AG08395 (cell line): Measurements from ENCODE around the gene NDUFS7.

ENCODE experiments used
- DNase-seq: peaks from one replicate; pipeline ENCODE4 v3.0.0; 2012; ENCODE audit warnings: mixed read lengths, low spot score

The NDUFS7 gene

GRCh38 chr19:1384478-1385110, 887 bp downstream of the NDUFS7 start:
- no peak for DNase-seq

DNA sequence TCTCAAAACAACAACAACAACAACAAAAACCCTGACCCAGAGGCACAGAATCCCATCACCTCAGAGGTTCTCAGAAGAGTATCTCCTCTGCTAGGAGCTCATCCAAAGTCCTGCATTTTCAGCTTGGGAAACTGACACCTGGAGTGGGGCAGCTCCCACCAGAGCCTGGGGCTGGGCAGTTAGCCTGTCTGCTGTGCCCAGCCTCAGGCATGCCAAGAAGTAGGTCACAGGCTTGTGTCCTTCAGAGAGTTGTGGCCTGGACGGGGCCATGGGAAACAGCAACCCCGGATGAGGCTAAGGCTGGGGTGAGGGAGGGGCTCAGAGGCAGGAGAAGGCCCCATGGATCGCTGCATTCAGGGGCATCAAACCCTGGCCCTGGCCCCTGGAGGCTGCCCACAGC, 2.1 kb downstream of the NDUFS7 start:
- DNase-seq = no peak

DNA sequence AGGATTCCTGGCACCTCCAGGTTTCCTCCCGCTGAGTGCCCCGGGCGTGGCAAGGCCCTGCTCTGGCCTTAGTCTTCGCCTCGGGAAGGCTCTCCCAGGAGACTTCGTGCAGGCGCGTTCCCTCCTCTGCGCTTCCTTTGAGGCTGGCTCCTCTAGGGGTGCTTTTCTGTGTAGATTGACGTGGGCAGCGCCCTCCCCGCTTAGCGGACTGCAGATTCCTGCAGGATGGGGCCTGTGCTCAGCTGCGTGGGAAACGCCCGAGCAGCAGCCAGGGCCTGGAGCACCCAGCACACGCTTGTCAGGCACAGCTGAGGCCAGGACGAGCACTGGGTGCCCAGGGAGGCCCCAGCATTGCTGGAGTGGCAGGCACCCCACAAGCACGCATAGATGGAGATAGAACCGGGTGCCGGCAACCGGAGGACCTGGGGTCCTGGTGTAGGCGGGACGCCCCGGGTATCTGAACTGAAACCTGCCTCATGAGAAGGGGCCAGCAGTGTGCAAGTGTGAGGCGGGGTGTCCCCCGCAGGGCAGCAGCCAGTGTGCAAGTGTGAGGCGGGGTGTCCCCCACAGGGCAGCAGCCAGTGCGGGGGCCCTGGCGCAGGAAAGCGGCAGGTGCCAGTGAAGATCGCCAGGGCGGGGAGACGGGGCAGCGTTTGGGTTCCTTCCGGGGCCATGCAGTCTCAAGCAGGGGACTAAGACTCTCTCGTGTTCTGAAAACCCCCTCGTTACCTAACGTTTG, 3.4 kb downstream of the NDUFS7 start:
- DNase-seq = no peak

DNA sequence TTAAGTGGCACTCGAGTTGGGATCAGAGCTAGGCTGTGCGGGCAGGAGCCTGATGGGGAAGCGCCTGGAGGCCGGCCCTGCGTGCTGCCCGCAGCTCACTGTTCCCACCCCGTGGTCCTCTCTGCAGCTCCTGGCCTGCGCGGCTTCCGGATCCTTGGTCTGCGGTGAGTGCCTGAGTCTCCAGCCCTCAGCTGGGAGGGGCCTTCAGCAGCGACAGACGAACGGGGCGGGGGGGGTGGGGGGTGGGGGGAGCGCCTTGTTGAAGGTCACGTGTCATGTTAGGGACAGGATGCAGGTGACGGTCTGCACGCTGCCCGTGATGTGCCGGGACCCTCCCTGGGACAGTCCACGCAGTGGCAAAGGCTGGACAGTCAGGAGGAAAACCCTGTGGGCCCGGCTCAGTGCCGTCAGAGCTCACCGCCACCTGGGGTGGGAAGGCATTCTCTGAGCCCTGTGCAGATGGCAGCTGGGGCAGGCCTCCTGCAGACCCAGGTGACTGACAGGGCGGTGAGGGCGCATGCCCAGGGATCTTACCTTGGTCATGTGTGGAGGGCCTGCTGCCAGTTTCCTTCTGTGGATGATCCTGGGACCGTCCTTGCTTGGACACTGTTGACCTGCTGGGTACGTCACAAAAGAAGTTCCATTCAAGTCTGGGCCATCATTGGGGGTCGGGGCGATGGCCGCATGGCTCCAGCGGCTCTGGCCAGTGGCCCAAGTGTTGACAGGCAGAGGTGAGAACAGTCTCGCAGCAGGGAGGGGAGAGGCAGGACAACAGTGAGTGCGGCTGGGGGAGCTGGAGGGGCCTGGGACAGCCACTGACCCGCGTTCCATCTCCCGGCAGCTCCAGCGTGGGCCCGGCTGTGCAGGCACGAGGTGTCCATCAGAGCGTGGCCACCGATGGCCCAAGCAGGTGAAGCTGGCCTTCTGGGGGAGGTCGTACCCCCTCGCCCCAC, 4.3 kb downstream of the NDUFS7 start:
- DNase-seq = no peak

DNA sequence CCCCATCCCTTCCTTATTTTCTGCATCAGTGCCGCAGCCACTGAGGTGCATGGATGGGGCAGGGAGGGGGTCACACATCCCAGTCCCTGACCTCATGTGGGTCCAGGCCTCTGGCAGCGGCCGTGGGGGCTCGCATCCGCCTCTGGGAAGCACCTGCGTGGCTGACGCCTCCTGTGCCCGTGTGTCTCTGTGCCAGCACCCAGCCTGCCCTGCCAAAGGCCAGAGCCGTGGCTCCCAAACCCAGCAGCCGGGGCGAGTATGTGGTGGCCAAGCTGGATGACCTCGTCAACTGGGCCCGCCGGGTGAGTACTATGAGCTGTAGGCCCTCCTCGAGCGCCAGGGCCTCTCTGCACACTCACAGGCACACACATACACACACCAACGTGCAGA, 4.9 kb downstream of the NDUFS7 start:
- DNase-seq = no peak

- no peak for DNase-seq
Observed at GRCh38 chr19:1389033-1389940, 5.6 kb downstream of the NDUFS7 start.

GRCh38 chr19:1390890-1391423, 7.2 kb downstream of the NDUFS7 start:
- no peak for DNase-seq

- no peak for DNase-seq
Observed at GRCh38 chr19:1392407-1392806, 8.7 kb downstream of the NDUFS7 start.

- DNase-seq = no peak
Observed at GRCh38 chr19:1392939-1393530, 9.3 kb downstream of the NDUFS7 start.

- no peak for DNase-seq
Observed at GRCh38 chr19:1393841-1394240, 10.1 kb downstream of the NDUFS7 start.

DNA sequence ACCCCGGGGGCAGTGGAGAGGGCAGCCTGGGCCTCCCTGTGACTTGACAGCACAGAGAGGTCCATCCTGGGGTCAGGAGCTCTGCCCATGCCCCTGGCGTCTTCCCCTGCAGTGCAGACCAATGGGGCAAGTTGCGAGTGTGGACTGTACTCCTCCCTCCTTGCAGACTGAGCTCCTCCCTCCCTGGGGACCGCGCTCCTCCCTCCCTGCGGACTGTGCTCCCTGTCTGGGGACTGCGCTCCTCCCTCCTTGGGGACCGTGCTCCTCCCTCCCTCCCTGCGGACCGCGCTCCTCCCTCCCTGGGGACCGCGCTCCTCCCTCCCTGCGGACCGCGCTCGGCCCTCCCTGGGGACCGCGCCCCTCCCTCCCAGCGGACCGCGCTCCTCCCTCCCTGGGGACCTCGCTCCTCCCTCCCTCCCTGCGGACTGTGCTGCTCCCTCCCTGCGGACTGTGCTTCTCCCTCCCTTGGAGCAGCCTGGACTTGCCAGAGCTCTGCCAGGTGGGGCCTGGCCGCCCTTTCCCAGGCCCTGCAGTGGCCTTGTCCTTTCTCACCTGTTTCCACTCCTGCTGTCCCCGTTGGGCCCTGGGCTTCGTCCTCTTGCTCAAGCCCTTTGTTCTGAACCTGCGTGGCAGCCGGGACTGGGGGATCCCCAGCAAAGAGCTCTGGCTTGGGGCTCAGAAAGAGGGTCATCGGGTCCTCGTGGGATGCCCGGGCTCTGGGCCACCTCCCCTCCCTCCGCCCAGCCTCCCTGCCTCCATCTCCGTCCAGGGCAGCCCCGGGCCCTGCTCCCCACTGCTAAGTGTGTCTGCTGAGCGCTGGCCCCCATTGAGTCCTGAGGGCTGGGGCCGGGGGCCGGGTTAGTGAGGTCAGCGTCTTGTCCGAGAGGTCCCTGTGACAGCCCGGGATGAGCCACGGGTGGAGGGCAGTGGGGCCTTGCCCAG, 10.8 kb downstream of the NDUFS7 start:
- no peak for DNase-seq

- no peak for DNase-seq
Observed at GRCh38 chr19:1395194-1396018, 11.7 kb downstream of the NDUFS7 start.

DNA sequence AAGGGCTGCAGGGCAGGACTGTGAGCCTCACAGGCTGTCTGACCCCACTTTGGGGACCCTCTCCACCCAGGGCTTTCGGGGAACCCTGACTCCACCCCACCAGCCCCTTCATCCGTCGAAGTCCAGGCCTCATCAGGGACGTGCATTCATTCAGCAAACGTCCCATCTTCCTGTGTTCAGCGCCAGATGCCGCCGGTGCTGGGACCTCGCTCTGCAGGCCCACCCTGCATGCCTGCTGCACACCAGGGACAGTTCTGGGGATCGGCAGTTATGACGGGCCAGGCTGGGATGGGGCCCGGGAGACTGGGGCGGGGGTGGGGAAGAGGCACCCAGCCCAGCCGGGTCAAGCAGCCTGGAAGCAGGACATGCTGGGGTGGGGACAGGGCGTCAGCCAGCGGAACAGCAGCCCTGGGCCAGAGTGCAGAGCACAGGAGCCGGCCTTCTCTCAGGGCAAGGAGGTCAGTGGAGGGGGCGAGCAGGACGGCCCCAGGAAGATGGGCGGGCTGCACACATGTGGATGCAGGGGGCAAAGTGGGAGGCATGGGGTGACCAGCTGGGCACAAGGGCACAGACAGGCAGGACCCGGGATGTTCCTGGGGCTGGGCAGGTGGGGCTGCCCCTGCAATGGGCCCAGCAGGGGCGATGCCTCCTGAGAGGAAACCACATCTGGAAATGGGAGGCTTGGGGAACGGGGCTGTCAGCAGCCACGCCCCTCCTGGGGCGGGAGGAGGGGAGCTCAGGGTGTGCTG, 12.5 kb downstream of the NDUFS7 start:
- DNase-seq = no peak

DNA sequence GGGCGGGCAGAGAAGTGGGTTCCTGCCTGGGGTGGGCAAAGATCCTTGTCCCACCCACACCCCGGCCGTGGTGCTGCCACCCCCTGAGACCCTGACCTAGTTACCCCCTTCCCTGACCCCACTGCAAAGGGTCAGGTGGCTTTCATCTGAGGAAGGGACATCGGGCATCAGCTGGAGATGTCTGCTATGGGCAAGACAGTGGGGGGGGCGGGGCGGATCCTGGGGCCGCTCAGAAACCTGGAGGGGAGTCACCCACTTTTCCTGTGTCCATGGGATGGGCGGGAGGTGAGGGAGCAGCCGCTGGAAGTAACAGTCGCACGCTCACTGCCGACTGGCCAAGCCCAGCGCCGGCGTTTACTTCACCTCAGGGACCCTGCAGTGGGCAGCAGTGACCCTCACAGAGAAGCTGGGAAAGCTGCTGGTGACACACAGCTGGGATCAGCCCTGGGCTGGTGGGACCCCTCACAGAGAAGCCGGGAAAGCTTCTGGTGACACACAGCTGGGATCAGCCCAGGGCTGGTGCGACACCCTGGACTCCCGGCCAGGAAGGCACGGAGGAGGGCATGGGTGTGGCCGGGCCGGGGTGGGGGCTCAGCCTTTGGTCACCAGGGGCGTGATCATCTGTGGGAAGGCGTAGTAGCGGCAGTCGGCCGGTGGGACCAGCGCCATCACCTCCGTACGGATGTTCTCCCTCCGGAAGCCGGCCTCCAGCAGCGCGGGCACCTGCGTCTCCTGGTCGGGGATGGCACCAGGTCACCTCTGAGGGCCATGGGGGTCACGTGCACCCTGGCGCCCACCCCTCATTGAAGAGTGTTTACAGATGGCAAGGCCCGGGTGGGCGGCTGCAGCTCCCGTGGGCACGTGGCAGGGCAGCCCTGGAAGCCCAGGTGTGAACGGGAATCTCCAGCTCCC, 13.3 kb downstream of the NDUFS7 start:
- DNase-seq = no peak

- DNase-seq = no peak
Observed at GRCh38 chr19:1397838-1398237, 14.1 kb downstream of the NDUFS7 start.

GRCh38 chr19:1399079-1399478, 15.4 kb downstream of the NDUFS7 start:
- DNase-seq = no peak

GRCh38 chr19:1399745-1400144, 16.0 kb downstream of the NDUFS7 start:
- no peak for DNase-seq
